ENCODE data around the gene SPI1.

SPI1 gene

DNA sequence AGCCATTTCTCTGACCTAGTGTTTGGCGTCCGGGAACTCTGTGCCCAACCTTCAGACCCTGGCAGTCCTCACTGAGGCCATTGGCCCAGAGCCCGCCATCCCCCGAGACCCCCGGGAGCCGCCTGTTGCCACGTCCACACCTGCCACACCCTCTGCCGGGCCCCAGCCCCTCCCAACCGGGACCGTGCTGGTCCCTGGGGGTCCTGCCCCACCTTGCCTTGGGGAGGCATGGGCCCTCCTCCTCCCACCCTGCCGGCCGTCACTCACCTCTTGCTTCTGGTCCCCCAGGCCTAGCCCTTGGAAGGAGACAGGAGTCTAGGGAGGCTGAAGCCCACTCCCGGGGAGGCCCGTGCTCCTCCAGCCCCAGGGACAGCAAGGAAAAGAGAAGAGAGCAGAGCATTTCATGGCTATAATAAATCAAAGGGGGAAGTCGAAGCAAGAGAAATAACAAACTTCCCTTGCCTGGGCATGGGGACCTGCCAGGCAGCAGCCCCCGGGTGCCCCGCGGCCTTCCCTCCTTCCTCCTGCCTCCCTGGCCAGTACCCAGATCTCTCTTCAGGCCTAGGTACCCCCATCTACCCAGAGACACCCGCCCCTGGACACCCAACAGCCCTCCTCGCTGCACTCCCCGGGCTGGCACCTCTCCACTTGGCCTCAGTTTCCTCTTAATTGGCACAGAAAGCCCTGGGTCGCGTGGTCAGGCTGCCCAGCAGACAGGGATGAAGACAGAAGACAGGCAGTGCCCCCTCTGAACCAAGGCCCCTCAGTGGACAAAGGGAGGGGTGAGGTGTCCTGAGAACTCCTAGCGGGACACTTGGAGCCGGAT is 17.1 kb upstream of the SPI1 start:
- Mint-ChIP-seq H3K27ac (peak overlapping the region; percentile 88), H3K4me3 (peak overlapping the region; percentile 40), H3K27me3 (ENCODE audit: low read depth) (no peaks in the 10 kb centered on the region), H3K4me1 (ENCODE audit: low read depth) (peaks cover 12% of the 10 kb centered on the region), H3K9me3 (no peaks in the 10 kb centered on the region), H3K36me3 (ENCODE audit: low read depth) (no peaks in the 10 kb centered on the region)

DNA sequence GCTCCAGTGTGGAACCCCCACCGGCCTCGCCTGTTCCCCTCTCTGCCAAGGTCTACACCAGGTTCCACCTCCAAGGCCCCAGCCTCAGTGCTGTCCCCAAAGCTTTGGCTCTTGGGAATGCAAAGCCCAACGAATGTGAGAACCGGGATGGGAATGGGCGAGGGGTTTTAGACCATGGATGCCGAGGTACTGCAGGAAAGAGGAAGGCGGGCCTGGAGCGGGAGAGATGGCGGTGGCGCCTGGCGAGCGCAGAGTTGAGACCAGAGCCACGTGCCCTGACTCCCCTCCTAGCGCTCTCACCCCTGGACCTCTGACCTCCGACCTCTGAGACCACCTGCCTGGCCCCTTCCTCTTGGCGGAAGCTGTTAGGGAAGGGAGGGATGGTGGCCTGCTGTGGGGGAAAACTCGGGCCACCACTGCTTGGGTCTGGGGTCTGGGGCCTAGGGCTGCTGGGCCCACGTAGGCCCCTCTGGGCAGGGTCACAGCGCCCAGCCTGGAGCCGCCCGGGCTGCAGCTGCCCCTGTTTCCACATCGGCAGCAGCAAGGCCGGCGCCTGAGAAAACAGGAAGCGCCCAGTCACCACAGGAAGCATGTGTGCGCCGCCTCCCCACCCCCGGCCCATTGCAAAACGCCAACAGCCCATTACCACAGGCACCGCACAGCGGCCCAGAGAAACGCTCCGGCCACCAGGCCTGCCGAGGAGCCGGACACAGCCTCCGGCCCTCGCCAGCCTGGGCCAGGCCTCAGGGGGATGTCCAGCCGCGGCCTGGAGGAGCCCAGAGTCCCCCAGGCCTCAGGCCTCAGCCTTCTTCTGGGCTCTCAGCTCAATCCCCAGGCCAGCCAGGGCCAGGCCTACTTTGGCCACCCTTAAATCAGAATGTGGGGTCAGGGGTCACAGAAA is 16.2 kb upstream of the SPI1 start:
- H3K4me3 Mint-ChIP-seq: peak overlapping the region; percentile 67
- peak overlapping the region; percentile 89 for H3K27ac Mint-ChIP-seq
- H3K36me3 Mint-ChIP-seq (ENCODE audit: low read depth): no peaks in the 10 kb centered on the region
- no peaks in the 10 kb centered on the region for H3K9me3 Mint-ChIP-seq
- H3K27me3 Mint-ChIP-seq (ENCODE audit: low read depth): no peaks in the 10 kb centered on the region
- H3K4me1 Mint-ChIP-seq (ENCODE audit: low read depth): peaks cover 13% of the 10 kb centered on the region

DNA sequence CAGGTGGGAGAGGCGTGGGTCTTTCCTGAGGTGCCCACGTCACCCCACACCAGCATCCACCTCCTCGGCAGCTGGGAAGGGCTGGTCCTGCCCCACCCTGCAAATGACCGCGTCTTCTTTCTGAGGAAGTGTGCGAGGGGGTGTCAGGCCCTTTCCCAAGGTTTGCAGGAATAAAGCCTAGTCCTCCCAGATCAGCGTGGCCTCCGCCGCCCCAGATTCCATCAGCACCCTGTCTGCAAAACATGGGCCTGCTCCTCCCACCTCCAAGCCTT is 15.6 kb upstream of the SPI1 start:
- Mint-ChIP-seq H3K27ac (peak overlapping the region; percentile 89), H3K36me3 (ENCODE audit: low read depth) (no peaks in the 10 kb centered on the region), H3K4me1 (ENCODE audit: low read depth) (peaks cover 15% of the 10 kb centered on the region), H3K4me3 (no peak overlapping the region), H3K27me3 (ENCODE audit: low read depth) (no peaks in the 10 kb centered on the region), H3K9me3 (no peaks in the 10 kb centered on the region)

DNA sequence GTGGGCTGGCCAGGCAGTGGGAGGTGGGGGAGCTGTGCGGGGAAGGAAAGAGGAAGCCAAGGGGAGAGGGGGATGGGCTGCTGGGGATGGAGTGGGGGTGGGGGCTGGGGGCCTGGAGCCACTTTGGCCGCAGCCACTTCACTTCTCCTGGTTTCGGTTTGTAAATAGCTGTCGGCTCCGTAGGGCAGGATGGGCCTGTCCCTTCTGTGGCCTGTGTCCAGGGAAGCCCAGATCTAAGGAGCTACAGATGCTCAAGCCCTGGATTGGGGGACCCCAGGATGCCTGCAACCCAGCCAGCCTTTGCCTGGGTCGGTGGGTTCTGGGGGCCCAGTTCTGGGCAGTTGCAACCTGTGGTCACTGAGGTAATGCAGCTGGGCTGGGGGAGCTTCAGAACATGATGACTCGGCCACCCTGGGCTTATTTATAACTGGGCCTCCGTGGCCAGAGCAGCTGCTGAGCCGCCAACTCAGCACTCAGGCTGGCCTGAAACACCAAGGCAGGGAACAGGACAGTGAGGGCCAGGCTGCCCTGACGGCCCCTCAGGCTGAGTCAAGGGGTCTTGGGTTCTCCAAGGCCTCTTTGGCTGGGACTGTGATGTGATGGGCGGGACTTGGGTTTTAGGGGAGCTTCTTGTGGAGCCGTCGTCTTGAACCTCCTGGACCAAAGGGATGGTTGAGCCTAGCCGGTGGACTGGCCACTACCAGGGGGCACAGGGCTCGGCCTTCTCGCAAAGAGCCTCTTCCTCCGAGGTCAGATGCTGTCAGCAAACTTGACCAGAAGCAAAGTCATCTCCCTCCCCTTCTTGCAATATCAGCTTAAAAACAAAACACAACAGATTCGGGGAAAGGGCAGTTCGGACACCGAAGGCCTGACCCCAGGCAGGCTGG is 15.1 kb upstream of the SPI1 start:
- Mint-ChIP-seq H3K27ac (peak overlapping the region; percentile 89), H3K9me3 (no peaks in the 10 kb centered on the region), H3K36me3 (ENCODE audit: low read depth) (no peaks in the 10 kb centered on the region), H3K4me1 (ENCODE audit: low read depth) (peaks cover 15% of the 10 kb centered on the region), H3K27me3 (ENCODE audit: low read depth) (no peaks in the 10 kb centered on the region), H3K4me3 (no peak overlapping the region)

DNA sequence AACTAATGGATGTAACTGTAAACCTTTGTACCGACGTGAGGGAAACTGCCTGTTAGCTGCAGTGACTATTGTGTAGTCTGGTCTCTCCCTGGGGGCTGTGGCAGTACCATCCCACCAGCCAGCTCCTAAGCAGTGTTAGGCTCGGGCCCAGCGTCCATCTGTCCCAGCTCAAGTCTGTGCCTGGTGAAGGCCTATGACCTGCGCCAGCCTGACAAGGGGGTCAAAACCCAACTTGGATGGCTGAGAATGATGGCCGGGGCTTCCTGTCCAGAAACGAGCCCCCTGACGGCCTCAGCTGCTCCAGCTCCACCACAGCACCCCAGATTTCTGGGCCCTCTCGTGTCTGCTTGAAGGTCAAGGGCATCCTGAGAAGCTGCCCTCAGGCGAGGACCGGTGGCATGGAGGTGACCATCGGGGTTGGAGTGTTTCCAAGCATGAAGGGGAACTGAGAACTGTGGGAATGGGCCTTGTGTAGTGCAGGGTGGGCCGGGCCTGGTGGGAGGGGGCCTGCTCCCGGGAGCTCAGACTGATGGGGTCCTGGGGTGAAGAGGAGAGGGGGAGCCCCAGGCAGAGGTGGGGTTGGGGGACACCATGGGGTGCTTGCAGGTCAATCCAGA is 14.3 kb upstream of the SPI1 start:
- no peak overlapping the region for H3K27ac Mint-ChIP-seq
- H3K27me3 Mint-ChIP-seq (ENCODE audit: low read depth): no peaks in the 10 kb centered on the region
- no peaks in the 10 kb centered on the region for H3K36me3 Mint-ChIP-seq (ENCODE audit: low read depth)
- H3K4me1 Mint-ChIP-seq (ENCODE audit: low read depth): peaks cover 15% of the 10 kb centered on the region
- no peaks in the 10 kb centered on the region for H3K9me3 Mint-ChIP-seq
- H3K4me3 Mint-ChIP-seq: no peak overlapping the region

DNA sequence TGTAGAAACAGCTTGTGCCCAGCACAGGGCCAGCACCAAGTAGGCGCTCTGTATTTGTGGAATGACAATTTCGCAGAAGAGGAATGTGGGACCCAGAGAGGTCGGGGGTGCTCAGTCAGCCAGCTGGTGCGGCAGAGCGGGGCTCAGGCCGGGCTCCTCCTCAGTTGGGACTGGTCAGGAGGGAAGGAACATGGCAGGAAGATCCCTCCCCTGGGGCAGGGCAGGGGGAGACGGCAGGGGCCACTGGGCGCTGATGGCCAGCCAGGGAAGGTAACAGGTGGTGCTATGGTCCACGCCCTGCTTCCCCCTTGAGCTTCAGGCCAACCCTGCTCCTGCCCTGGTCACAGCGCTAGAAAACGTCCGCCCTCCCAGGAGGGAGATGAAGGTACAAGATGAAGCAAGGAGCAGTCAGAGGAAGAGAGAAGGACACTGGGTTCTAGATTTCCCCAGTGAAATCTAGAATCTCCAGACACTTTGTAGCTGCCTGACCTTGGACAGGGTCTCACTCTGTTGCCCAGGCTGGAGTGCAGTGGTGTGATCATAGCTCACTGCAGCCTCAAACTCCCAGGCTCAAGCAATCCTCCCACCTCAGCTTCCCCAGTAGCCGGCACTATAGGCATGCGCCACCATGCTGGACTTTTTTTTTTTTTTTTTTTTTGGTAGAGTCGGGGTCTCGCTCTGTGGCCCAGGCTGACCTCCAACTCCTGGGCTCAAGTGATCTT is 13.5 kb upstream of the SPI1 start:
- Mint-ChIP-seq H3K27ac (peak overlapping the region; percentile 57), H3K4me3 (no peak overlapping the region), H3K9me3 (no peaks in the 10 kb centered on the region), H3K4me1 (ENCODE audit: low read depth) (peaks cover 15% of the 10 kb centered on the region), H3K36me3 (ENCODE audit: low read depth) (no peaks in the 10 kb centered on the region), H3K27me3 (ENCODE audit: low read depth) (no peaks in the 10 kb centered on the region)

DNA sequence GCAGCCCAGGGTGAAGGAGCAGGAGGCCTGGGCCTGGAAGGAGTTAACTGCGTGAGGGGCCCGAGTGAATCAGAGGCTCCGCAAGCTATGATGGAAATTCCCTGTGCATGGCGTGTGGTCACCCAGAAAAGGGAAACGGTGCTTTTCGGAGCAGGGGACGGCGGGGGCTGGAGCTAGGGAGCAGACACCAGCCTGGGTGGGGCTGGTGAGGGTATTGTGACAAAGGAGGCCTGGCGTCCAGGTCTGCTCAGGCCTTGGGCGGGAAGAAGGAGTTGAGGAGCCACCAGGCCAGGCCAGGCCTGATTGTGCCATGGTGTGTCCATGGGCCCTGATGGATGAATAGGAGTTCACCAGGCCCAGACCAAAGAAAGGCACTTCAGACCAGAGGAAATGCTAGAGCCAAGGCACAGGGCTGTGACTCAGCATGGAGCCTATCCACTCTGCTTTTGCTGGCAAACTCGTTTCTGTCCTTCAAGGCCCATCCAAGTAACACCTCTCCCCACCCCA is 12.8 kb upstream of the SPI1 start:
- Mint-ChIP-seq H3K36me3 (ENCODE audit: low read depth) (no peaks in the 10 kb centered on the region), H3K27me3 (ENCODE audit: low read depth) (no peaks in the 10 kb centered on the region), H3K4me1 (ENCODE audit: low read depth) (peaks cover 15% of the 10 kb centered on the region), H3K4me3 (no peak overlapping the region), H3K27ac (peak overlapping the region; percentile 52), H3K9me3 (no peaks in the 10 kb centered on the region)

DNA sequence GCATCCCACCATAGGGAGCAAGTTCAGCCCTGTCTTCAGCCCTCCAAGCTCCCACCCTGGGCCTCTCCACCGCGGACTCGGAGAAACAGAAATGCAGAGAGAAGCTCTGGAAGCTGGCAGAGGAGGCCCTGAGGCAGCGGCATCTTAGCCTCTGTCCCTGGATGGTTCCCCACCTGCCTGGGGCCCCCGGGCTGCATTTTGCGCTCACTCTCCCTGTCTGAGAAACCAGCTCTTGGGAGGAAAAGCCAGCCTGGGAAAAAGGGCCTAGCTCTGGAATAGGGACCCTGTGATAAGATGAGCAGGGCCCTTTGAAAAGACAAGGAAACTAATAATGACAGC is 12.0 kb upstream of the SPI1 start:
- Mint-ChIP-seq H3K9me3 (no peaks in the 10 kb centered on the region), H3K4me1 (ENCODE audit: low read depth) (peaks cover 14% of the 10 kb centered on the region), H3K4me3 (no peak overlapping the region), H3K27ac (no peak overlapping the region), H3K27me3 (ENCODE audit: low read depth) (no peaks in the 10 kb centered on the region), H3K36me3 (ENCODE audit: low read depth) (no peaks in the 10 kb centered on the region)

DNA sequence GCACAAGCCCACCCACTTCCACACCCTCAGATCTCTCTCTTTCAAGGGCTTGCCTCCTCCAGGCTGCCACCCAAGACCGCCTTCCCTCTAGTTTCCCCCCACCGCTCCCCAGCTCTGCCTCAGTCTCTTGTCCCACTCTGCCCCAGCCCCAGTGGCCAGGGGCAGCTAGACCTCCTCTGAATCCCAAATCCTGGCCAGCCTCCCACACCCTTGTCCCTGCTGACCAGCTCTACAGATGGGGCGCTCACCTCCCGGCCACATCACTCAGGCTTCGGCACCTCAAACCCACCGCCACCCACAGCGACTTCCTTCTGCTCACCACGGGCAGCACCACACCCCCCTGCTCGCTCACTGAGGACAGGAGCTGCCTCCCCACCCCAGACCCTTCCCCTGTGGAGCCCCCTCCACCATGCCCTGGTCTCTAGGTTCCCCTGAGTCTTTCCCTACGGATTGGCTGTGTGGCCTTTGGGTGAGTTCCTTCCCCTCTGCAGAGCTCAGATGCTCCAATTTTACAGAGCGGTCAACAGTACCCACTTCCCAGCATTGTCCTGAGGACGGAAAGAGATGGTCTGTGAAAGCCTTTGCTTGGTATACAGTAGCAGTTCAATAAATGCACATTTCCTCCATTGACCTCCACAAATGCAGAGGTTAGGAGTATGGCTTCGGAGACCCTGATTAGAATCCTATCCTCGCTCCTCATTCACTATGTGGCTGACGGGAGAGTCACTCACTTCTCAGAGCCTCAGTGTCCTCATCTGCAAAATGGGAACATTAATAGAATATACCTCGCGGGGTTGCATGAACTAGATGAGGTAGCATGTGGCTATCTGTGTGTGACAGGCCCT is 11.5 kb upstream of the SPI1 start:
- H3K27ac Mint-ChIP-seq: no peak overlapping the region
- no peaks in the 10 kb centered on the region for H3K27me3 Mint-ChIP-seq (ENCODE audit: low read depth)
- peaks cover 13% of the 10 kb centered on the region for H3K4me1 Mint-ChIP-seq (ENCODE audit: low read depth)
- no peak overlapping the region for H3K4me3 Mint-ChIP-seq
- H3K36me3 Mint-ChIP-seq (ENCODE audit: low read depth): no peaks in the 10 kb centered on the region
- no peaks in the 10 kb centered on the region for H3K9me3 Mint-ChIP-seq

DNA sequence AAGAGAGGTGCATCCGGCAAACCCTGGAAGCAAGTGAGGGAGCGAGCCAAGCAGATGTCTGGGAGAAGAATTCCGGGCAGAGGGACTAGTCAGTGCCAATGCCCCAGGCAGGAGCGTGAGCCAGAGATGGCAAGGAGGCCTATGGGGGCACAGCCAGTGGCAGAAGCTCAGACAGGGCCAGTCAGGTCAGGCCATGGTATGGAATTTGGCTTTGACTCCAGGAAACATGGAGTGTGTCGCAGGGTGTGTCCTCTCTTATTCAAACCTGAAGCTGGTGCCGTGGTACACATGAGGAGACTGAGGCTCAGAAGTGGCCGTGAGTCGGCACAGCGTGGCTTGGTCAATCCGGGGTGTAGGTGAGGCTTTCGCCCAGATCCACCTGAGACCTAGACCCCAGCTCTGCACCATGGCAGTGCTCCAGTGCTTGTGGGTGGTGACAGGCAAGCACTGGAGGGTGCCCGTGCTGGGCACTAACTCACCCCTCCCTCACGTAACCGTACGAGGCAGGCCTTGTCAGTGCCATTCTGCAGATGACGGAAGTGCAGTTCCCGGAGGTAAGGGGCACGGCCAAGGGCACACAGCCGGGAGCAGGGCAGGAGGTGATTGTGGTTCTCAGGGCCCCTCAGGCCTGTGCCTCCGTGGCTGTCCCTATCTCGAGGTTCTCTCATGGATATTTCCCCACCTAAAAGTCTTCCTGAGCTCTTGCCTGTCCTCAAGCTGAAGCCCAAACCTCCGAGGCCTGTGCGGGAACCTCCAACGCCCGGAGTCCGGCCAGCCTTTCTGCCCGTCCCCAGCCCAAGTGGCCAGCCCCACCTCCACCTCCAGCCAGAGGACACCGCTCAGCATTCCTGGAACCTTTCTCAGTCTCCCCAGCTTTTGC is 10.6 kb upstream of the SPI1 start:
- Mint-ChIP-seq H3K27ac (no peak overlapping the region), H3K9me3 (no peaks in the 10 kb centered on the region), H3K4me3 (no peak overlapping the region), H3K36me3 (ENCODE audit: low read depth) (no peaks in the 10 kb centered on the region), H3K4me1 (ENCODE audit: low read depth) (peaks cover 9% of the 10 kb centered on the region), H3K27me3 (ENCODE audit: low read depth) (no peaks in the 10 kb centered on the region)

DNA sequence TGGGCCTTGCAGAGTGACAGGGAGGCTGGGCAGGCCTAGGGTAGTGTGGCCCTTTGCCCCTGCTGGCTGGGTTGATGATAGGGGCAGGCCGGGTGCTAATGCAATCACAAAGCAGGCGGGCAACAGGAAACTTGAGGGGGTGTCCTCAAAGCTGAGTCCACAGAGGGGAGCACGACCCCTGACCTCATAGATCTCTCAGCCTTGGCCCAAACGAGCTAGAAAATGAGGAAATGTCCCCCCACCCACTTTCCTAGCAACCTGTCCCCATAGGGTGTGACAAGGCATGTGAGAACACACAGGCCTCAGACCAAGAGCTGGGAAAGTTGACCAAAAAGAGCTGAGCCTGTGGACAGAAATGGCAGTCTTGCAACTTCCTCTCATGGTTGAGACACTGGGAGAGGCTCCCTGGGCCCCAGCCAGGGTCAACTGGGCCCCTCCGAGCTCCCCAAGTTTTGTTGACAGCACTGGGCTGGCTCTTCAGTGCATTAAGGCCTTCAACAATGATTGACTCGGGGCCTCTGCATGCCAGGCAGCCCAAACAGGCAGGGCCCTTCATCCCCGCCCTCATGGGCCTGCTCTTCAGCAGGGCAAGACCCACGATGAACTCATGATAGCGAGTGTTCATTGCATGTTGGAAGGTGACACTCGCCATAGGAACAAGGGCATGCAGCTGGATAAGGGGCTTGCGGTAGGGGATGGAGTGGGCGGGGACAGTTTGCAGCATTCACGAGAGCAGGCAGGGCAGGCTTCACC is 9.8 kb upstream of the SPI1 start:
- Mint-ChIP-seq H3K4me3 (no peak overlapping the region), H3K27ac (no peak overlapping the region), H3K27me3 (ENCODE audit: low read depth) (no peaks in the 10 kb centered on the region), H3K9me3 (no peaks in the 10 kb centered on the region), H3K4me1 (ENCODE audit: low read depth) (peaks cover 9% of the 10 kb centered on the region), H3K36me3 (ENCODE audit: low read depth) (no peaks in the 10 kb centered on the region)

DNA sequence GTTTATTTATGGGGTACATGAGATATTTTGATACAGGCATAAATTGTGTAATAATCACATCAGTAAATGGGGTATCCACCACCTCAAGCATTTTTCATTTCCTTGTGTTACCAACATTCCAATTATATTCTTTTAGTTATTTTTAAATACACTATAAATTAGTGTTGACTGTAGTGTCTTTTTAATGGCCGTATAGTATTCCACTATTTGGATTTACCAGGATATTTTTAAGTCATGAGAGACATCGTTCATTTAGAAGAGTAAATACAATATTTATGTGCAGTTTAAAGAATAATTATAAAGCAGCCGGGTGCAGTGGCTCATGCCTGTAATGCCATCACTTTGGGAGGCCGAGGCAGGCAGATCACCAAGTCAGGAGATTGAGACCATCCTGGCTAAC is 6.2 kb upstream of the SPI1 start:
- no peaks in the 10 kb centered on the region for H3K27me3 Mint-ChIP-seq (ENCODE audit: low read depth)
- no peaks in the 10 kb centered on the region for H3K9me3 Mint-ChIP-seq
- H3K4me1 Mint-ChIP-seq (ENCODE audit: low read depth): peaks cover 4% of the 10 kb centered on the region
- no peak overlapping the region for H3K4me3 Mint-ChIP-seq
- no peak overlapping the region for H3K27ac Mint-ChIP-seq
- no peaks in the 10 kb centered on the region for H3K36me3 Mint-ChIP-seq (ENCODE audit: low read depth)
